NCI-H1048 (cell line): ENCODE measurements around the gene TRIM52.

Source experiments
- DNase-seq: peaks from one replicate; lab custom pipeline; 2025; lab: John Stamatoyannopoulos, UW

Gene TRIM52

DNA sequence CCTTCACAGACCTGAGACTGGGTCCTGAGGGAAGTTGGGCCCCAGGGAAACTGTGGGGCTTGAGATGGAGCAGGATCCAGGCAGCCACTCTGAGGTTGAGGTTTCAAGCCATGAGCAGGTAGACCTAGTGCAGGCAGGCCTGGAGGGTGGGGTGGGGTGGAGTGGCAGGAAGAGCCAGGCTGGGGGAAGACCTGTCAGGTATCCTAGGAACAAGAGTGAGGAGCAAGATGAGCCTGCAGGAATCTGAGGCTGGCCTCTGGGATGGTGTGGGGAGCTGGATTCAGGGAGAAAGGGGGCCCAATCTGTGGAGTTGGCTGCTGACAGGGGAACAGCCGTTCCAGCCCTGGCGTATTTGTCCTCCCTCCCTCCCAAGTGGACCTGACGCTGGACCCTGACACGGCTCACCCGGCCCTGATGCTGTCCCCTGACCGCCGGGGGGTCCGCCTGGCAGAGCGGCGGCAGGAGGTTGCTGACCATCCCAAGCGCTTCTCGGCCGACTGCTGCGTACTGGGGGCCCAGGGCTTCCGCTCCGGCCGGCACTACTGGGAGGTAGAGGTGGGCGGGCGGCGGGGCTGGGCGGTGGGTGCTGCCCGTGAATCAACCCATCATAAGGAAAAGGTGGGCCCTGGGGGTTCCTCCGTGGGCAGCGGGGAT is 27.0 kb downstream of the TRIM52 start:
- no peak for DNase-seq

DNA sequence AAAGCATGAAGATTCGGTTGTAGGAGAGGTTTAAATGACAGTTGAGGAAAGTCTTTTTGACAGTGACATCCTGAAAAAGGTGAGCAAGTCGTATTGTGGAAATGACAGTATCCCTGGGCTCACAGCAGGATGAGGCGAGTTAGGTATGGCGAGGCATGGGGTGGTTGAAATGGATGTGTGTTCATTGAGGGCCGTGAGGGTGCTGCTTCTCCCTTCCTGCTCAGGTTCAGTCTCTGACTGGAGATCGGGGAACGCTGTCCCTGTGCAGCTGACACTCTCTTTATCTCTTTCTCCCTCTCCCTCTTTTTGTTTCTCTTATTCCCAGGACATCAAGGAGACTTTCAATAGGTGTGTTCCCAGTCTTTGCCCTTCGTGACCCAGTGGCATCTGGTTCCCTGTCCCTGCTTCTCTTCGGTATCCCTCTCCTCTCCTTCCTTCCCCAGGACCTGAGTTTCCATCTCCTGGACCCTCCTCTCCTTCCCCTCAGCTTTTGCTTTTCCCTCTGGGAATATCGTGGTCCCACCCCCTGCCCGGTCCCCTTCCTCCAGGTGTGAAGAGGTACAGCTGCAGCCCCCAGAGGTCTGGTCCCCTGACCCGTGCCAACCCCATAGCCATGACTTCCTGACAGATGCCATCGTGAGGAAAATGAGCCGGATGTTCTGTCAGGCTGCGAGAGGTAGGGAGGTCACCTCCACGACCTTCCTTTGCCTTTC is 27.7 kb downstream of the TRIM52 start:
- no peak for DNase-seq

DNA sequence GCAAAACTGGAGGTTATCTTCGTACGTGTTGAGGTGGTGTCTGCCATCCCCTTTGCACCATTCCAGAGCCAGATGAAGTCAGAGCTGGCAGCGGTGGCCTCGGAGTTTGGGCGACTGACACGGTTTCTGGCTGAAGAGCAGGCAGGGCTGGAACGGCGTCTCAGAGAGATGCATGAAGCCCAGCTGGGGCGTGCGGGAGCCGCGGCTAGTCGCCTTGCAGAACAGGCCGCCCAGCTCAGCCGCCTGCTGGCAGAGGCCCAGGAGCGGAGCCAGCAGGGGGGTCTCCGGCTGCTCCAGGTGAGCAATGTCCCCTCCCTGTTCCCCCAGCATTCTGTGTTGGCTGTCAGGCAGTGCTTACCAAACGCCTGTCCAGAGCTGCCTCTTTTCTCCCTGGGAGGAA is 28.4 kb downstream of the TRIM52 start:
- no peak for DNase-seq

DNA sequence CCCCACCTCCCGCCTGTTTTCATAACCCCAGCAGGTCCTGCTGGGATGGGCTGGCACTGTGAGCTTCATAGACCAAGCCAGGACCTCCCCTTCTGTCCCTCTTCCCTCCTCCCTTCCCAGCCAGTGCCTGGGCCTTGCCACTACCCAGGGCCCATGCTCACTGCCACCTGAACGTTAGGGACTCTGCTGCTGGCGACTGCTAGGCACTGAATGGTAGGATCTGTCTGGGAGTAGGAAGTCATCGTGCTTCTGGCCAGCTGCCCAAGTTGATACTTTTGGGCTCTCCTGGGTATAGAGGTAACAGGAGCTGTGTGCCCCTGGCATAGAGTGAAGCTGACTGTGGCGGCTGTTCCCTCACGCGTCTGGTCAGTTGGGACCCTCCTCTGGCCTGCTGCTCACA is 29.5 kb downstream of the TRIM52 start:
- no peak for DNase-seq

DNA sequence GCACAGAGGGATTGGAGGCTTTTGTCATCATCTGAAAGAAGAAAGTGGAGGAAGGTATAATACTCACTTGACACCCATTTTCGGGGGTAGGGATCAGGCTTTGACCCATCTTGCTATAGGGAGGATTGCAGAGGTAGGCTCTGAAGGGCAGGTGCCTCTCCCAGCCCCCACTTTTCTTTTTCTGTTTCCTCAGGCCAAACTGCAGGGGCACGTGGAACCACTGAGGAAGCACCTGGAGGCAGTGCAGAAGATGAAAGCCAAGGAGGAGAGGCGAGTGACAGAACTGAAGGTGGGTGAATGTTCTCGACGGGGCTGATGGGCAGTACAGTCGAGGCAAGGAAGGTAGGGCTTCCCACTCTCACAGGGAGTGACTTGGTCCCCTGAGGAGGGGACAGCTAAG is 30.4 kb downstream of the TRIM52 start:
- no peak for DNase-seq

DNA sequence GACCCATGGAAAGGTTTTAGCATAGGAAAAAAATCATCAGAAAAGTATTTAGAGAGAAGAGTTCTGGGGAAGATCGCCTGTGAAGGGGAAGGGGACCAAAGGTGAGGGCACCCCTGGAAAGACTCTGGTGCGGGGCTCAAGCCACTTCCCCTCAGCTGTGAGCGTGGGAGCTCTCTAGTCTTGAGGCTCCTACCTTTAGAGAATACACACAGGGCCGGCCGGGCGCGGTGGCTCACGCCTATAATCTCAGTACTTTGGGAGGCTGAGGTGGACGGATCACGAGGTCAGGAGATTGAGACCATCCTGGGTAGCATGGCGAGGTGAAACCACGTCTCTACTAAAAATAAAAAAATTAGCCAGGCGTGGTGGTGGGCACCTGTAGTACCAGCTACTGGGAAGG is 30.9 kb downstream of the TRIM52 start:
- DNase-seq, result no peak

DNA sequence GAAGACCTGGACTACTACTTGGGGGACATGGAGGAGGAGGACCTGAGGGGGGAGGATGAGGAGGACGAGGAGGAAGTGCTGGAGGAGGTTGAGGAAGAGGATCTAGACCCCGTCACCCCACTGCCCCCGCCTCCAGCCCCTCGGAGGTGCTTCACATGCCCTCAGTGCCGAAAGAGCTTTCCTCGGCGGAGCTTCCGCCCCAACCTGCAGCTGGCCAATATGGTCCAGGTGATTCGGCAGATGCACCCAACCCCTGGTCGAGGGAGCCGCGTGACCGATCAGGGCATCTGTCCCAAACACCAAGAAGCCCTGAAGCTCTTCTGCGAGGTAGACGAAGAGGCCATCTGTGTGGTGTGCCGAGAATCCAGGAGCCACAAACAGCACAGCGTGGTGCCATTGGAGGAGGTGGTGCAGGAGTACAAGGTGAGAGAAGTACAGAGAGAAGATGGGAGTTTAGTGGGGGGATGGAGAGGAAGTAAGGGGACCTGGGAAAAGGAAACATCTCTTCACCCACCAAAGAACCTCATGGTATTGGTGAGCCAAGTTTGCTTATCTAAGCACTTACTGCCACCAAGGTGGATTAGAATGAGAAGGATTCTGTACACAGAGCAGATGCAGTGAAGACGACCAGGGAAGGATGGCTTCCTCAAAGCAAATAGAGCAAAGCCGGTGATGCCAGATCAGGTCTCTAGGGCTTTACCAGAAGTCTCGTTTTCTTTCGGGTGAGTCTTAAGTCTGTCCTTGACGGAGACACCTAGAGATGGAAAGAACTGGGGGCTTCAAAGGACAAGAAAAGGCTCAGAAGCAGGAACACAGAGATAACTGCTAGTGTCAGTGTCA is 36.3 kb downstream of the TRIM52 start:
- DNase-seq, result no peak

DNA sequence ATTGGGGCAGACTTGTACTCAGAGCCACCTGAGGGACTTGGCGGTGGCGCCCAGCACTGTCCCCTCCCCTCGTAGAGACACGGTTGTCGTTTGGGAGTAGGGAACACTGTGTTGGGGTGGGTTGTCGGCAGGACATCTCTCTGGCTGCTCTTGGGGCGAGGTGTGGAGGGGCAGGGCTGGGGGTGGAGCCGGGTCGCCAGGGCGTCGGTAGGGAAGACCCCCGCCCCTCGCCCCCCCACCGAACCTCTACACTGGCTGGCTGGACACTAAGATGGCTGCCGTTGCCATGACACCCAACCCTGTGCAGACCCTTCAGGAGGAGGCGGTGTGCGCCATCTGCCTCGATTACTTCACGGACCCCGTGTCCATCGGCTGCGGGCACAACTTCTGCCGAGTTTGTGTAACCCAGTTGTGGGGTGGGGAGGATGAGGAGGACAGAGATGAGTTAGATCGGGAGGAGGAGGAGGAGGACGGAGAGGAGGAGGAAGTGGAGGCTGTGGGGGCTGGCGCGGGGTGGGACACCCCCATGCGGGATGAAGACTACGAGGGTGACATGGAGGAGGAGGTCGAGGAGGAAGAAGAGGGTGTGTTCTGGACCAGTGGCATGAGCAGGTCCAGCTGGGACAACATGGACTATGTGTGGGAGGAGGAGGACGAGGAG is 37.1 kb downstream of the TRIM52 start:
- no peak for DNase-seq

DNA sequence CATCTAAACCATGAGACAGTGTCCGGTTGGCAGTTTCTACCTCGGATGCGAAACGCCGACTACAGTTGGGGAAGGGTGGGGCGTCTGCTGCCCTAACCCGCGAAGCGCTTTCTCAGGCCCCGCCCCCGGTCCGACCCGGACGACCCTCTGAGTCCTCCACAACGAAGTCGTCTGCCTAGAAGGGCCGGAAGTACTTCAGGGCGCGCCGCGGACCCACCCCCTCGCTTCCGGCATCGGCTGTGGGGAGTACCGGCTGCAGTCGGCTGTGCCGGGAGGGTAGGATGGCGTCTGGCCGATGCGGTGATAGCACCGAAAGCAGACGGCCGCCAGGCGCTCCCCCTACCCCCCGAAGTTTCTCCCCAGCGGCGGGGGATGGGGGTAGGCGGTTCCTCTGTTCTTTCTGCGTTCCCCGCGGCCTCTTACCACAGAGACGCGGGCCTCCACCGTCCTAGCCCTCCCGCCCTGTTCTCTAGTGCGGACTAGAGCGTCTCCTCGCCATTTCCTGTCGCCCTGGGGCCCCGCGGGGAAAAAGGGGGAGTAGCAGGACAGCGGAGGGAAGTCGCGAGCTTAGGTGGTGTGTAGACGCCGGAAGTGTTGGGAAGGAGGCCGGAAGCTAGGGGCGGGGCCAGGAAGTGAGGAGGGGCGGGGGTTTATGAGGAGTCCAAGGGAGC is 37.8 kb downstream of the TRIM52 start, which contains the start of gene TRIM41:
Gene TRIM41, plus strand, starts transcription at position 224 of the 671 bp plus-strand sequence. CDS start 719 bp downstream, outside the sequence.
- DNase-seq, result no peak

DNA sequence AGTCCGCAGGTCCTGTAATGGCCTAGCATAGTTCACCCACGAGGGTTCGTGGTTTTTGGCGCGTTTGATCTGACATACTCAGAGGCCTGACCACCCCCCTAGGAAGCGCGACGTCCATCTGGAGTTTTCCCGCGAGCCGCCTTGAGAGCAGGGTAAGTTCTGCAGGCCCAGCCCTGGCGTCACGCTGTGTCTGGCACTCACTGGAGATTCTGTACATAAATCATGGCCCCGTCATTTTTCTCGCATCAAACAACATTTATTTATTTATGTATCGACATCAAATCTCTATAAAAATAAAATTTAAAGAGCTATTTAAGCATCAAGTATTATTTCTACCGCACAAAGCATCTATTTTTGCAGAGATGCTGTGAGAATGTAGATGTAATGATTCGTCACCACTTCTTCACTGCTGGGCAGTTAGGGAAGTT is 38.3 kb downstream of the TRIM52 start:
- DNase-seq, result no peak

DNA sequence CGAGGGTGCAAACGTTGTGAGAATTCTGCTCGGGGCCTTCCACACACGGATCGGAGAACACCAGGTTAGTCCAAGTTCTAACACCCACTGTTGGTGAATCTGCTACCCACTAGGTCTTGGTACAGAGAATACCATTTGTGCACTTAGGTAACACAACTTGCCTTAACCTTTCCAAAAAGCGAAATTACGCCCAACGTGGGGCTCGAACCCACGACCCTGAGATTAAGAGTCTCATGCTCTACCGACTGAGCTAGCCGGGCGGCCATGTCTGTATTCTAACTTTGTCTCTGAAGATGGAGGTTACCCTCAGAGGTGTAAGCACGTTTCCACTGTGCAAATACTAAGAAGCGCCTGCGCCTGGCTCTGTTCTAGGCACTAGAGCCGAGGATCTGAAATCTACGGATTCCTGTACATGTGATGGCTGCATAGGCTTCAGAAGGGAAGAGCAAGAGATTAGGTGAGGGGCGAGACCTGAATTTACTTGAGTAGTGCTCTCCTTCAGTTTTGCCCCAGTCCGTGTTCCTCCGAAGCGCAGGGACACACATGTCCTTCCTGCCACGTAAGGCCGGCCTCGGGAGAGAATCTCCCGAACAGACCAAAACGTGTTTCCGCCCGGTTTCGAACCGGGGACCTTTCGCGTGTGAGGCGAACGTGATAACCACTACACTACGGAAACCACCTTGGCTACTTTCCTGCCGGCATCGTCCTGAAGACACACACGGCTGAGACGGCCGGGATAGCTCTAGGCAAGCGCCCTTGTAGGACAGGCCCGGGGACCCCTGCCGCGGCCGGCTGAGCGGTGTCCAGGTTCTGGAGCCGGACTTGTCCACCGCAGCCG is 38.9 kb downstream of the TRIM52 start:
- no peak for DNase-seq

DNA sequence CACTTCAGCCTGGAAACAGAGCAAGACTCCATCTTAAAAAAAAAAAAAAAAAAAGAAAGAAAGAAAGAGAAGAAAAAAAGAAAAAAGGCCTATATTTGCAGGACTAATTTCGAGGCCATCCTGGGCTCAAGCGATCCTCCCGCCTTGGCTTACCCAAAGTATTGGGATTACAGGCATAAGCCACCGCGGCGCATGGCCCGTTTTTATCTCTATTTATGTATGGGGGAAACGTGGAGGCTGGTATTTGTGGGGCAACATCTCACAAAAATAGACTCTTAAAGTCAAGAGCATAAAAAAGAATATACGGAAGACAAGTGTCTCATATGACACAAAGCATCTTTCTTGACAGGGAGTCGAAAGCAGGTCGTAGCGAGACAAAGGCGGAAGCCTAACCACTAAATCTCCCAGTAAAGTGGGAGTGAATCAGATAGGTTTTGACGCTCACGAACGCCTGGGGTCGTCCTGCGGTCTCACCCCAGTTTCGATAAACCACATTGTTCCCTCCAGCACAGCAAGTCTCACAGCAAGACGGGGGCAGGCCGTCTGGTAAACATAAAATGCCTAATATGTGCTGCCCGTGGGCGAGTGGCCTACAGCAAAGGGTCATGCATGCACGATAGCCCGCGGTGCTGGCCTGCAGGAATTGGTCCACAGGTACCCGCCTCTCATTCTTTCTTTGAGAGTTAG is 39.7 kb downstream of the TRIM52 start:
- DNase-seq, result no peak

DNA sequence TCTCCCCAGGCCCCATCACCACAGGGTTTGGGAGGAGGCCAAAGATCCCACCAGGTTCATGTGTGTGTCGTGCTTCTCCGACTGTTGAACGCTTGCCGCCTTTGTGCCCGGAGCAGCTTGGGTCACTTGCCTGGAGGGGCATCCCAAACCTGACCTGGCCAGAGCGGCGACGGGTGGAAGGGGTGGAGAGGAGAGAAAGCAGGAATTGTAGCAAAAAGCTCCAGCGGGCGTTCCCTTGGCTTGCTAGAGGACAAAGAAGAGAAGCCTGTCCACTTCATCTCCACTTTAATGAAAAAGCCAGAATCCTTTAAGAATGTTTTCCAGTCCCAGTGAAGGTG is 40.8 kb downstream of the TRIM52 start:
- DNase-seq, result no peak

DNA sequence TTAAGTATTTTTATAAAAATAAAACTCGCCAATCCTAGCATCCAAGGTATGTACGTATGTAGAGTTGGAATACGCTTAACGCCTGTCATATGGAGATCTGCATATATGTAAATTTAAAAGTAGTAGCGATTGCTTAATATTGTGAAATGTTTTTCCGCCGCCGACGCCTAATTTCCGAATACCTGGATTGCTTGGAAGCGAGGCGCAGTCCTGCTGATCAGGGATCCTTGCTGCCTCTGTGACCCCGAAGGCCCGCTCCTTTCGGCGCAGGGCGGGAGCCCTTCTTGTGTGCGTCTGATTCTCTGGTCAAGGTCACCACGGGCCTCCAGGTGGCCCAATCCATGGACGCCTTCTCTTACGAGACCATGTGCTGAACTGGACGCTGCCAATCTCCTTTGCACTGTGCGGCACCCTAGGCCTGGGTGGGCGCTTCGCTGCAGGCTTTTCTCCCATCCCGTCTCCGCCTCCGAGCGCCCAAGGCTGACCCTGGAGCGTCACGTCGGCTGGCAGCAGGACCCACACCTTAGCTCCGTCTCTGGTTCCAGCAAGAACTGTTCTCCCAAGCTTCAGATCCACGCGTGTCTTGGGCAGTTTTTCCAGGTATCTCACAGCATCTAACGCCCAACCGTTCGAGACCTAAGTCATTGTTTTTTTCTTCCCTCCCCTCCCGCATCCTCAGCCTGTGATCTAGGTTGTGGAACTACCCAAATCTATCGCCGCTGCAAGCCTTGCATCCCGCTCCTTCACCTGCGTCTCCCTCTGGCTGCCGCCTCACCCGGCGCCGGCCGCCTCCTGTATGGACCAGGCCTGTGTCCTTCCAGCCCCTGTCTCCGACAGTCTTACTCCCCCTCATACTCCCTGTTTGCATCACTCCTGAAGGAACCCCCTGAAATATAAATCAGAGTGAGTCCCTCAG is 41.4 kb downstream of the TRIM52 start:
- DNase-seq, result no peak

DNA sequence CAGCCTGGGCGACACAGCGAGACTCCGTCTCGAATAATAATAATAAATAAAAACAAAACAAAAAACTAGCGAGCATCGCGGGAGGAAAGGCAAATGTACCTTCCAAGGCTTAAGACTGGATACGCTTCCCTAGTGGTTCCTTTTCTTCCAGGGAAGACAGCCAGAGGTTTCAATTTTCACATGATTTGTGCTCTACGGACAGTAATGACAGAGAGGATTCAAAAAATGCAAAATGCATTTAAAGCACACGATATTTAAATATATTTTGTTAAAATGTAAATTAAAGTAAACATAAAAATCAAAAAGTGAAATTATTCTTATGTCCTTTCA is 42.2 kb downstream of the TRIM52 start:
- DNase-seq, result no peak

DNA sequence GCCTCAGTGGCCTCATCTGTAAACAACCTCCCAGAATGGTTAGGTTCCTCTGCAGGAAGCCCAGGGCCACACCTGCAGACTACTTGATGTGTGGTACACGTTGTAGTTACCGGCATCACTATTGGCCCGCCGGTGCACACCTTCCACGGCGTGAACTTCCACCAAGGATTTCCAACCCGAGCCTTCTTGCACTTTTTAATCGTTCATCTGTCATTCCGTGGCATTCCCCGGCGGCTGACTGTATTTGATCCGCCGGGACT is 43.2 kb downstream of the TRIM52 start:
- no peak for DNase-seq

DNA sequence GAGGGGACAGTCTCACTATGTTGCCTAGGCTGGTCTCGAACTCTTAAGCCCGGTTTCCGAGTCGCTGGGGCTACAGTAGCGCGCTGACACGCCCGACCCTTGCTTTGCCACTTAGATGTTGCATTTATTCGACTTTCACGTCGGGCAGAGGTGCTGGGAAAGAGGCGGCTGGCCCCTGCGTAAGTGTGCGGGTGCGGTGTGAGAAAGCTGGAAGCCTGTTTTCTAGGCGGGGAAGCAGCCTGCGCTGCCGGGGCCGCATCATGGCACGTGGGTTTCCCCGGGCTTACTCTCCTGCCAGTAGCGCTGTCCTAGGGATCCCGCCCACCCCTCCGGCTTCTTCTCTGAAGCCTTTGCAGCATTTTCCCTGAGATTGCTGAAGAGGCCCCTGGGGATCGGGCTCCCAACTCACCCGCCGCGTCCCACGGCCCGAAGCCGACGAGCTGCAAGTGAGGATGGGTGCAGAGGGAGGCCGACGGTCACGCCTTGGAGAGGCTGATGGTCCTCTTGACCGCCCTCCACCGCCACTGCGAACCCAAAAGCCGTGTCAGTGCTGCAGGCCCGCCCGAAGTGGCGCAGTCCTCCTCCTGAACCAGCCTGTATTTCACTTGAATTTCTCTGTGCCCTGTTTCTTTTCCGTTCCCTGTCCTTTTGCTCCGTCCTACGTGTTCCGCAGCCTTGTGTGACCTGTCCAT is 43.7 kb downstream of the TRIM52 start:
- DNase-seq, result no peak

DNA sequence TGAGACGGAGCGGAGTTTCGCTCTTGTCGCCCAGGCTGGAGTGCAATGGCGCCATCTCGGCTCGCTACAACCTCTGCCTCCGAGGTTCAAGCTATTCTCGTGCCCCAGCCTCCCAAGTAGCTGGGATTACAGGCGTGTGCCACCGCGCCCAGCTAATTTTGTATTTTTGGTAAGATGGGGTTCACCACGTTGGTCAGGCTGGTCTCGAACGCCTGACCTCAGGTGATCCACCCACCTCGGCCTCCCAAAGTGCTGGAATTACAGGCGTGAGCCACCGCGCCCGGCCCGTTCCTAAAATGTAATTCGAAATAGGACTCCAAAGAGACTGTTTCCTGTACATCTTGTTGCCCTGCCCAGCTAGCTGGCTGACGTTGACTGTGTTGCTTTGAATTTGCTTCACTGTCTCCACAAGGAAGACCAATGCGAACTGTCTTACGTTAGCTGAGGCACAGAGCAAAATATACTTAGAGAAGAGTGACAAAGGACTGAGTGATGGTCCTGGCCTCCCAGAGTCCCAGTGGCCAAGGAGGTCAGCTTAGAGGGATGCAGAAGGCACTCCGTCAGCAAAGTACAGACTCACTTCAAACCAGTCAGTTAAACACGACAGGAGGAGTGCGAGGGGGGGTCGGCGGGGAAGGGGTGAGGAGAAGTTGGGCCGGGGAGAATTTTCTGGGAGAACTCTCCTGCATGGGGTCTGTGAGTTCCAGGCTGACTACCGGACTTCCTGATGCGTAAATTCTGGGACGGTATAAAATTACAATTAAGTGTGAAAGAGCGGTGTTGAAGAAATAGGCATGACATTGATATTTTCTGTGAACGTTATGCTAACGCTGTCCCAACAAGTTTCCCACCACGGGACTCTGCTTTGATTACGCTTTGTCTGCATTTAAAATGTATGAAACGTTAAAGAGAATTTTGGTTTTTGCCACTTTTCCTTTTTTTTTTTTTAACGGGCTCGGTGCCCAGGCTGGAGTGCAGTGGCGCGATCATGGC is 44.6 kb downstream of the TRIM52 start:
- no peak for DNase-seq
